ENCODE measurements around the gene RASL11A.

GRCh38 chr13:27319404-27319803 is 48.8 kb downstream of the RASL11A start:
- no peak for TF ChIP-seq TOX (CRISPR knock-in tag; IDR thresholded peaks at IDR 0.05; ENCODE audit: borderline replicate concordance)
- no peak for TF ChIP-seq SNAI2 (CRISPR knock-in tag; IDR thresholded peaks at IDR 0.05)
- TF ChIP-seq CSDC2 (CRISPR knock-in tag; IDR thresholded peaks at IDR 0.05), result no peak
- TF ChIP-seq PPARA (CRISPR knock-in tag; IDR thresholded peaks at IDR 0.05; ENCODE audit: borderline replicate concordance), result no peak
- TF ChIP-seq BACH2 (CRISPR knock-in tag; IDR thresholded peaks at IDR 0.05; ENCODE audit: borderline replicate concordance), result no peak
- TF ChIP-seq POU6F1 (CRISPR knock-in tag; IDR thresholded peaks at IDR 0.05; ENCODE audit: borderline replicate concordance, low read depth), result no peak
- TF ChIP-seq TCF4 (CRISPR knock-in tag; IDR thresholded peaks at IDR 0.05; ENCODE audit: borderline replicate concordance), result no peak
- no peak for TF ChIP-seq RARB (CRISPR knock-in tag; IDR thresholded peaks at IDR 0.05)

Data from SK-N-SH treated with all-trans-retinoic acid at 6 μM for 48 hours (cell line).